Stomach smooth muscle (tissue), 2 donors: ENCODE data around the gene CLIC3.
"Not testable (repeated sequence)": the region's sequence is repeated elsewhere in the genome, so short reads cannot be mapped to it uniquely, and the experiment has no call there.

Experiments used
- H3K27ac ChIP-seq: one replicate; pipeline ENCODE4 v1.7.0; 2013; ENCODE audit warnings: mild to moderate bottlenecking, low read length, inconsistent platforms
- H3K27me3 ChIP-seq, 2 donors: one replicate each; pipeline ENCODE4 v1.7.0; 2013; ENCODE audit warnings: low read length in 2 of 2; ENCODE audit not compliant: insufficient read depth in 2 of 2, control insufficient read depth in 1 of 2
- H3K36me3 ChIP-seq, 2 donors: one replicate each; pipeline ENCODE4 v1.7.0; 2013; ENCODE audit warnings: low read length in 2 of 2; ENCODE audit not compliant: control insufficient read depth in 2 of 2, insufficient read depth in 2 of 2
- H3K4me1 ChIP-seq: one replicate; pipeline ENCODE4 v1.7.0; 2013; ENCODE audit warnings: low read length; ENCODE audit not compliant: control insufficient read depth, insufficient read depth
- H3K4me3 ChIP-seq, 2 donors: one replicate each; pipeline ENCODE4 v1.7.0; 2013; ENCODE audit warnings: low read length in 2 of 2
- H3K9ac ChIP-seq, 2 donors: one replicate each; pipeline ENCODE4 v1.7.0; 2013; ENCODE audit warnings: low read length in 2 of 2, mild to moderate bottlenecking in 1 of 2
- H3K9me3 ChIP-seq, 2 donors: one replicate each; pipeline ENCODE4 v1.7.0; 2013; ENCODE audit warnings: low read length in 2 of 2; ENCODE audit not compliant: control insufficient read depth in 2 of 2
- donor health status: healthy.
- donor health status: Pancreatic carcinoma.

Gene CLIC3

GRCh38 chr9:137008312-137008711 lies 11.9 kb upstream of the CLIC3 start:
- H3K27me3 ChIP-seq: no peaks in the 10 kb centered on the region
- H3K4me3 ChIP-seq: no peak overlapping the region
- no peak overlapping the region for H3K27ac ChIP-seq
- H3K9me3 ChIP-seq: no peaks in the 10 kb centered on the region
- peaks cover 2% of the 10 kb centered on the region for H3K4me1 ChIP-seq
- H3K36me3 ChIP-seq: no peaks in the 10 kb centered on the region
- no peak overlapping the region for H3K9ac ChIP-seq

GRCh38 chr9:137007816-137008270 lies 11.5 kb upstream of the CLIC3 start:
- no peaks in the 10 kb centered on the region for H3K36me3 ChIP-seq
- H3K27me3 ChIP-seq: no peaks in the 10 kb centered on the region
- no peak overlapping the region for H3K9ac ChIP-seq
- no peak overlapping the region for H3K27ac ChIP-seq
- H3K4me3 ChIP-seq: no peak overlapping the region
- peaks cover 2% of the 10 kb centered on the region for H3K4me1 ChIP-seq
- H3K9me3 ChIP-seq: no peaks in the 10 kb centered on the region

DNA sequence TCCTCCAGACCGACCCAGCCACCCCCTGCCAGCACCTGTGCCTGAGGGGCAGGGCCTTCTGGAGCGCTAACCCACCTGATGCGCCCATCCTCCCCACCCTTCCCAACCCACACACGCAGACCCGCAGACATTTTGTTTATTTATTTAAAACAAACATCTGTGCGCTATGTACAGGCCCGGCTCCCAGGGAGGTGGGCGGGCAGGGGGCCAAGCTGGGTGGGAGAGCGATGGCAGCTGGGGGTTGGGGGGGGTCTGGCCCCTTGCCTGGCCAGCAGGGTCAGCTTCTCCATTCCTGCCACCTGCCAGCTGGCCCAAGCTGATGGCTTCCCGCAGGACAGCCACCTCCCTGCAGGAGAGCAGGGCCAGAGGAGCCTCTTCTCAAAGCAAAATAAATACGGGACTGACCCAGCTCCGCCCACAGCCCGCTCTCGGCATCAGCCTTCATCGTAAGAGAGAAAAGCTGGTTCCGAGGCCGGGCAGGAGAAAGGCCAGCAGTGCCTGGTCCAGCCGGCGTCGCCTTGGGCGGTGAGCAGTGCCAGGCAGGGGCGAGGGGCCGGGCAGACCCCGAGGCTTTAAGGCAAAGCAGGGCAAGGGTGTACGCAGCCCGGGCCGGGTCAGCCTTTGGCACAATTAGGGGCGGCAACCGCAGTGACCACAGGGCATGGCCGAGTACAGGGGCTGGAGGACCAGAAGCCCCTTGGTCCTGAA lies 10.9 kb upstream of the CLIC3 start:
- no peak overlapping the region for H3K9ac ChIP-seq
- H3K9me3 ChIP-seq: no peaks in the 10 kb centered on the region
- H3K4me3 ChIP-seq: no peak overlapping the region
- peaks cover 2% of the 10 kb centered on the region for H3K4me1 ChIP-seq
- no peaks in the 10 kb centered on the region for H3K36me3 ChIP-seq
- no peaks in the 10 kb centered on the region for H3K27me3 ChIP-seq
- H3K27ac ChIP-seq: no peak overlapping the region

- Histone ChIP-seq H3K27ac (no peak overlapping the region), H3K27me3 (no peaks in the 10 kb centered on the region), H3K36me3 (no peaks in the 10 kb centered on the region), H3K4me3 (no peak overlapping the region), H3K9me3 (no peaks in the 10 kb centered on the region), H3K9ac (no peak overlapping the region), H3K4me1 (peaks cover 2% of the 10 kb centered on the region)
Measured at GRCh38 chr9:137006116-137007003, 10.0 kb upstream of the CLIC3 start.

GRCh38 chr9:137004285-137004684 lies 7.9 kb upstream of the CLIC3 start:
- not testable (repeated sequence) for H3K9ac ChIP-seq, H3K4me3 ChIP-seq, H3K9me3 ChIP-seq, H3K4me1 ChIP-seq, H3K27me3 ChIP-seq, H3K36me3 ChIP-seq, H3K27ac ChIP-seq

- H3K9me3 ChIP-seq: no peaks in the 10 kb centered on the region
- H3K4me1 ChIP-seq: peaks cover 2% of the 10 kb centered on the region
Measured at GRCh38 chr9:137002646-137003041, 6.3 kb upstream of the CLIC3 start.

DNA sequence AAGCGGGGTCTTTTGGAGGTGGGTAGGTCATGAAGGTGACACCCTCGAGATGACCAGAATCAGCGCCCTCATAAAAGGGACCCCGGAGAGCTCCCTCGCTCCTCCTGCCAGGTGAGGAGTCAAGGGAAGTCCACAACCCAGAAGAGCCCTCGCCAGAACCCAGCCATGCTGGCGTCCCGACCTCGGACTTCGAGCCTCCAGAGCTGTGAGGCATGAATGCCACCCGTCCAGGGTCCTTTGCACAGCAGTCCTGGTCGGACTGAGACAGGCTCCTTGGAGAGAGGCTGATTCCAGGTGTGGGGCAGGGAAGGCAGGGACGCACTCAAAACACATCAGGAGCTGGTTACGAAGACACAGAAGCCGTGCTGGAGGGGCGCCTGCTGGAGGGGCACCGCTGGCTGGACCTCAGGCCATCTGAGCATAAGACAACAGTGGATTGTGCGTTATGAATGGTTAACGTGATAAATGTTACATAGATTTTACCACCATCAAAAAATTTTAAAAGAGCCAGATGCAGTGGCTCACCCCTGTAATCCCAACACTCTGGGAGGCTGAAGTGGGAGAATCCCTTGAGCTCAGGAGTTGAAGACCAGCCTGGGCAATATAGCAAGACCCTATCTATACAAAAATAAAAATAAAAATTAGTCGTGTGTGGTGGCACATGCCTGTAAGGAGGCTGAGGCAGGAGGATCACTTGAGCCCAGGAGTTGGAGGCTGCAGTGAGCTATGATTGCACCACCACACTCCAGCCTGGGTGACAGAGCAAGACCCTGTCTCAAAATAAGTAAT lies 5.7 kb upstream of the CLIC3 start:
- Histone ChIP-seq H3K4me3 (no peak overlapping the region), H3K36me3 (no peaks in the 10 kb centered on the region), H3K9ac (no peak overlapping the region), H3K27me3 (peaks cover 2 to 11% of the 10 kb centered on the region in 2 donors), H3K27ac (no peak overlapping the region), H3K4me1 (peaks cover 5% of the 10 kb centered on the region), H3K9me3 (no peaks in the 10 kb centered on the region)

More at GRCh38 chr9:137002646-137003041, 6.3 kb upstream of the CLIC3 start:
- Histone ChIP-seq H3K27me3 (peaks cover 2 to 5% of the 10 kb centered on the region in 2 donors), H3K9ac (no peak overlapping the region), H3K36me3 (no peaks in the 10 kb centered on the region), H3K4me3 (no peak overlapping the region), H3K27ac (no peak overlapping the region)

DNA sequence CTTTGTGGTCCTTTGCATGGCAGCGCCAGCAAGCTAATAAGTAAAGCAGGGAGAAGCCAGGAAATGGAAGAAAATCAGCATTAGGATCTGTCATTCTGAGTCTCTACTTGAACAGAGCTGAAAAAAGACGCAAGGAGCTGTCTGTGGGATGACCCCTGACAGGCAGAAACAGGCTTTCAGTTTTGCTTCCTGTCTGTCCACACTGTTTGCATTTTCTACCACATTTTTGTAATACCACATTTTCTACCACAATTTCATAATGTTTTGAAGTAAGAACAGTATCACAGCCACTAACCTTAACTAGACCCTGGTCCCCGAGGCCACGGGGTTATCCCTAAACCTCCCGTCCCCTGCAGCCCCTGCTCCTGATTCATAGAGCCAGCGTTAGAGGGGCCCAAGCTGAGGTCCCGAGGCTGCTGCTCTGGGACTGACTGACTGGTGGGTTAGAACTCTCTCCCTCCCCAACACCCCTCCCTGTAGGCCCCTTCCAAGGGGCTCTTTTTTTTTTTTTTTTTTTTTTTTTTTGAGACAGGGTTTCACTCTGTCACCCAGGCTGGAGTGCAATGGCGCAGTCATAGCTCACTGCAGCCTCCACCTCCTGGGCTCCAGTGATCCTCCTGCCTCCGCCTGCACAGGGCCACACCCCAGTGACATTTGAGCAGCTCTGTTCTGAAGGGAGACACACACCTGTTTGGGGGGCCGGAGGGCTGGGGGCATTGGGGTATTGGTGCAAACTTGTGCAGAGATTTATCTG lies 4.0 kb upstream of the CLIC3 start:
- Histone ChIP-seq H3K36me3 (no peaks in the 10 kb centered on the region), H3K27me3 (peaks cover 9 to 25% of the 10 kb centered on the region in 2 donors), H3K9ac (no peak overlapping the region), H3K4me3 (no peak overlapping the region), H3K9me3 (no peaks in the 10 kb centered on the region), H3K27ac (no peak overlapping the region), H3K4me1 (peaks cover 17% of the 10 kb centered on the region)

- Histone ChIP-seq H3K27me3 (peaks cover 11 to 34% of the 10 kb centered on the region in 2 donors), H3K27ac (no peak overlapping the region), H3K9ac (no peak overlapping the region), H3K9me3 (no peaks in the 10 kb centered on the region), H3K36me3 (peaks cover 0 to 2% of the 10 kb centered on the region in 2 donors), H3K4me1 (peaks cover 36% of the 10 kb centered on the region), H3K4me3 (no peak overlapping the region)
Measured at GRCh38 chr9:136997830-136998234, 1.5 kb upstream of the CLIC3 start.

DNA sequence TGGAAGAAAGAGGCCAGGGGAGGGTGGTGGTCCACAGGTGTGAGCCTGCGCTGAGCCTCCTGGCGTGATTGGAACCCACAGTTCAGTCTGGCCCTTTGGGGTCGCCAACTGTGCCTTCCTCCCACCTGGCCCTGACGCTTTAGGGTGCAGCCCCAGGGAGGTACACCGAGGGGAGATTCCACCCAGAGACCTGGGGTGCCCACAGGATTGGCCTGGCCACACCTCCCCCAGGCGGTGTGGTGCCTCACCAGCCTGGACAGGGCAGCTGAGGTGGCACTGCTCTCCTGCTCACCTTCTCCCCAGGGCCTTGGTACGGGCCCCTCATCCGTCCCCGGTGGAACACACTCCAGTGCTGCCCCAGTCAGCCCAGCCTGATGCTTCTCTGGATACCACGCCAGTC lies 1.0 kb upstream of the CLIC3 start:
- no peak overlapping the region for H3K4me3 ChIP-seq
- H3K27me3 ChIP-seq: peaks cover 11 to 34% of the 10 kb centered on the region in 2 donors
- H3K9me3 ChIP-seq: no peaks in the 10 kb centered on the region
- peaks cover 0 to 2% of the 10 kb centered on the region in 2 donors for H3K36me3 ChIP-seq
- H3K27ac ChIP-seq: no peak overlapping the region
- H3K9ac ChIP-seq: no peak overlapping the region
- H3K4me1 ChIP-seq: peaks cover 39% of the 10 kb centered on the region
